Neural progenitor cell (in vitro differentiated cells): ENCODE results near the gene TMEM179B. TPM values are rescaled to one million over a fixed set of nuclear protein-coding genes. Genes with fewer than 3 reads are reported as not detected.

Experiments
- DNase-seq: peaks from one replicate; pipeline ENCODE4 v3.0.0-alpha.2; 2016; ENCODE audit warnings: low spot score
- H2AFZ ChIP-seq: fragments of 200-600 bp; sonication (generic); replicated peaks from 2 replicates; pipeline ENCODE4 v1.6.1; 2016; ENCODE audit warnings: antibody characterized with exemption
- H3F3A ChIP-seq: fragments of 200-600 bp; sonication (generic); 2 replicates; pipeline ENCODE4 v1.6.1; 2016; ENCODE audit warnings: antibody characterized with exemption, low read depth
- H3K27ac ChIP-seq: fragments of 200-600 bp; sonication (generic); 2 replicates; pipeline ENCODE4 v1.5.1; 2016; ENCODE audit warnings: mild to moderate bottlenecking
- H3K27me3 ChIP-seq: fragments of 200-600 bp; sonication (generic); 2 replicates; pipeline ENCODE4 v1.6.1; 2016; ENCODE audit warnings: mild to moderate bottlenecking, moderate library complexity
- H3K36me3 ChIP-seq: fragments of 200-600 bp; sonication (generic); 2 replicates; pipeline ENCODE4 v1.5.1; 2016
- H3K4me1 ChIP-seq: fragments of 200-600 bp; sonication (generic); 2 replicates; pipeline ENCODE4 v1.6.1; 2016; ENCODE audit warnings: mixed run types
- H3K4me2 ChIP-seq: fragments of 200-600 bp; sonication (generic); 2 replicates; pipeline ENCODE4 v1.6.1; 2016
- H3K4me3 ChIP-seq: fragments of 200-600 bp; sonication (generic); 2 replicates; pipeline ENCODE4 v1.5.1; 2016
- H3K79me2 ChIP-seq: fragments of 200-600 bp; sonication (generic); 2 replicates; pipeline ENCODE4 v1.6.1; 2016; ENCODE audit warnings: low read depth
- H3K9ac ChIP-seq: fragments of 200-600 bp; sonication (generic); 2 replicates; pipeline ENCODE4 v1.6.1; 2016
- H3K9me3 ChIP-seq: fragments of 200-600 bp; sonication (generic); 2 replicates; pipeline ENCODE4 v1.5.1; 2016; ENCODE audit warnings: low read depth
- H4K20me1 ChIP-seq: fragments of 200-600 bp; sonication (generic); 2 replicates; pipeline ENCODE4 v1.6.1; 2016; ENCODE audit warnings: low read depth
- H3K27ac Mint-ChIP-seq: 3 replicates; pipeline ENCODE4 v1.8.0; 2021; ENCODE audit warnings: mixed read lengths
- H3K27me3 Mint-ChIP-seq: 2 replicates; pipeline ENCODE4 v1.8.0; 2022; ENCODE audit warnings: low read depth, mild to moderate bottlenecking, inconsistent platforms, moderate library complexity, mixed read lengths; ENCODE audit not compliant: insufficient read depth
- H3K36me3 Mint-ChIP-seq: 3 replicates; pipeline ENCODE4 v1.8.0; 2021; ENCODE audit warnings: mixed read lengths
- H3K4me1 Mint-ChIP-seq: 3 replicates; pipeline ENCODE4 v1.8.0; 2021; ENCODE audit warnings: mixed read lengths
- H3K4me3 Mint-ChIP-seq: 3 replicates; pipeline ENCODE4 v1.8.0; 2021; ENCODE audit warnings: mild to moderate bottlenecking, moderate library complexity, mixed read lengths
- H3K9me3 Mint-ChIP-seq: 3 replicates; pipeline ENCODE4 v1.8.0; 2020; ENCODE audit warnings: mixed read lengths
- CTCF ChIP-seq: fragments of 200-600 bp; sonication (generic); IDR thresholded peaks from 2 replicates; pipeline ENCODE4 v1.5.1; 2017; ENCODE audit warnings: antibody characterized with exemption, mild to moderate bottlenecking
- EZH2 ChIP-seq: fragments of 200-600 bp; sonication (generic); IDR thresholded peaks from 2 replicates; pipeline ENCODE4 v1.6.1; 2017; ENCODE audit warnings: antibody characterized with exemption, mild to moderate bottlenecking, moderate library complexity
- EZH2phosphoT487 ChIP-seq: fragments of 200-600 bp; sonication (generic); IDR thresholded peaks from 2 replicates; pipeline ENCODE4 v1.6.1; 2017; ENCODE audit warnings: antibody characterized with exemption
- total RNA-seq: library from RNA; depleted of rRNA; stranded (reverse); fragments of >200 nt; gene quantifications from 2 replicates; pipeline ENCODE4 v1.2.3, GENCODE V29; 2015; ENCODE audit warnings: low replicate concordance

Gene TMEM179B
- total RNA-seq, 1 donor from 2014 or later: 24.5 TPM

GRCh38 chr11:62786318-62787004 is 741 bp upstream of the TMEM179B start:
- peak overlapping the region; percentile 84 for H3K27ac ChIP-seq
- peak overlapping the region; percentile 10 for H2AFZ ChIP-seq
- H3K4me1 Mint-ChIP-seq: peaks cover 22% of the 10 kb centered on the region
- no peaks in the 10 kb centered on the region for H3K36me3 ChIP-seq
- H3K4me1 ChIP-seq: peaks cover 6% of the 10 kb centered on the region
- no peaks in the 10 kb centered on the region for H3K27me3 ChIP-seq
- peak overlapping the region; percentile 79 for H3K4me3 ChIP-seq
- no peaks in the 10 kb centered on the region for H3K9me3 ChIP-seq
- H3K4me3 Mint-ChIP-seq: peak overlapping the region; percentile 85
- peaks cover 16% of the 10 kb centered on the region for H4K20me1 ChIP-seq
- peak; percentile 96 for DNase-seq
- no peak overlapping the region for H3K9ac ChIP-seq
- peak overlapping the region; percentile 85 for H3K4me2 ChIP-seq
- peaks cover 58% of the 10 kb centered on the region for H3F3A ChIP-seq
- peak; percentile 91 for TF ChIP-seq CTCF
- no peak for TF ChIP-seq EZH2phosphoT487
- peak; percentile 39 for TF ChIP-seq EZH2
- H3K79me2 ChIP-seq: peaks cover 47% of the 10 kb centered on the region
- peaks cover 4% of the 10 kb centered on the region for H3K27me3 Mint-ChIP-seq
- H3K27ac Mint-ChIP-seq: no peak overlapping the region
- H3K9me3 Mint-ChIP-seq: no peaks in the 10 kb centered on the region
- peaks cover 28% of the 10 kb centered on the region for H3K36me3 Mint-ChIP-seq

GRCh38 chr11:62788991-62789390 is 1.8 kb downstream of the TMEM179B start:
- Histone ChIP-seq H3K9me3 (no peaks in the 10 kb centered on the region), H4K20me1 (peaks cover 16% of the 10 kb centered on the region), H2AFZ (no peak overlapping the region), H3K36me3 (no peaks in the 10 kb centered on the region), H3K4me3 (no peak overlapping the region), H3K9ac (no peak overlapping the region), H3K4me2 (no peak overlapping the region), H3K27me3 (no peaks in the 10 kb centered on the region), H3K79me2 (peaks cover 50% of the 10 kb centered on the region), H3F3A (peaks cover 74% of the 10 kb centered on the region), H3K4me1 (peaks cover 6% of the 10 kb centered on the region), H3K27ac (no peak overlapping the region)
- TF ChIP-seq EZH2phosphoT487 (no peak), EZH2 (no peak), CTCF (no peak)
- peaks cover 31% of the 10 kb centered on the region for H3K4me1 Mint-ChIP-seq
- H3K27me3 Mint-ChIP-seq: peaks cover 7% of the 10 kb centered on the region
- no peak for DNase-seq
- H3K36me3 Mint-ChIP-seq: peaks cover 17% of the 10 kb centered on the region
- peak overlapping the region; percentile 89 for H3K4me3 Mint-ChIP-seq
- no peaks in the 10 kb centered on the region for H3K9me3 Mint-ChIP-seq
- no peak overlapping the region for H3K27ac Mint-ChIP-seq

- Histone ChIP-seq H2AFZ (no peak overlapping the region), H3K4me3 (no peak overlapping the region), H3K4me1 (peaks cover 6% of the 10 kb centered on the region), H3F3A (peaks cover 74% of the 10 kb centered on the region), H3K27me3 (no peaks in the 10 kb centered on the region), H4K20me1 (peaks cover 16% of the 10 kb centered on the region), H3K27ac (no peak overlapping the region), H3K36me3 (peaks cover 2% of the 10 kb centered on the region), H3K4me2 (no peak overlapping the region), H3K9me3 (no peaks in the 10 kb centered on the region), H3K79me2 (peaks cover 50% of the 10 kb centered on the region), H3K9ac (no peak overlapping the region)
- H3K27me3 Mint-ChIP-seq: peaks cover 7% of the 10 kb centered on the region
- peaks cover 22% of the 10 kb centered on the region for H3K36me3 Mint-ChIP-seq
- H3K4me3 Mint-ChIP-seq: peak overlapping the region; percentile 89
- no peak overlapping the region for H3K27ac Mint-ChIP-seq
- H3K9me3 Mint-ChIP-seq: no peaks in the 10 kb centered on the region
- no peak for TF ChIP-seq CTCF
- no peak for TF ChIP-seq EZH2phosphoT487
- no peak for TF ChIP-seq EZH2
- no peak for DNase-seq
- H3K4me1 Mint-ChIP-seq: peaks cover 31% of the 10 kb centered on the region
These were observed 2.4 kb downstream of the TMEM179B start for GRCh38 chr11:62789576-62789975.
